TTC549 (cell line): ENCODE data around the gene SPINT3.
"Not testable (repeated sequence)": the region's sequence is repeated elsewhere in the genome, so short reads cannot be mapped to it uniquely, and the experiment has no call there.

ENCODE experiments used
- FAIRE-seq: peaks from 2 replicates; lab custom pipeline; 2012; peaks lifted over from hg19 to GRCh38; lab: Jason Lieb, UNC

Gene SPINT3

GRCh38 chr20:45502561-45502960 lies 12.9 kb downstream of the SPINT3 start:
- FAIRE-seq = no peak

GRCh38 chr20:45501600-45501999 lies 13.8 kb downstream of the SPINT3 start:
- FAIRE-seq = no peak

GRCh38 chr20:45500022-45500421 lies 15.4 kb downstream of the SPINT3 start:
- FAIRE-seq = no peak

- FAIRE-seq = no peak
Observed at GRCh38 chr20:45497971-45498494, 17.4 kb downstream of the SPINT3 start.

- no peak for FAIRE-seq
Observed at GRCh38 chr20:45496166-45496565, 19.3 kb downstream of the SPINT3 start.

- no peak for FAIRE-seq
Observed at GRCh38 chr20:45495501-45495941, 19.9 kb downstream of the SPINT3 start.

- no peak for FAIRE-seq
Observed at GRCh38 chr20:45489083-45489531, 26.3 kb downstream of the SPINT3 start.

- FAIRE-seq = no peak
Observed at GRCh38 chr20:45487231-45487635, 28.2 kb downstream of the SPINT3 start.

- no peak for FAIRE-seq
Observed at GRCh38 chr20:45485388-45485787, 30.0 kb downstream of the SPINT3 start.

- no peak for FAIRE-seq
Observed at GRCh38 chr20:45484676-45485075, 30.7 kb downstream of the SPINT3 start.

GRCh38 chr20:45479822-45480221 lies 35.6 kb downstream of the SPINT3 start:
- FAIRE-seq = no peak

- not testable (repeated sequence) for FAIRE-seq
Observed at GRCh38 chr20:45477530-45478148, 37.8 kb downstream of the SPINT3 start.

GRCh38 chr20:45472286-45472685 lies 43.1 kb downstream of the SPINT3 start:
- not testable (repeated sequence) for FAIRE-seq

- FAIRE-seq = no peak
Observed at GRCh38 chr20:45470937-45471336, 44.5 kb downstream of the SPINT3 start.

- no peak for FAIRE-seq
Observed at GRCh38 chr20:45470262-45470931, 45.0 kb downstream of the SPINT3 start.

GRCh38 chr20:45469336-45470261 lies 45.8 kb downstream of the SPINT3 start, which contains the start of gene WFDC2:
Gene WFDC2 (plus strand): TSS chr20:45469753. CDS start chr20:45469782, 29 bp downstream.
- FAIRE-seq = no peak

- FAIRE-seq = no peak
Observed at GRCh38 chr20:45467861-45468260, 47.6 kb downstream of the SPINT3 start.

GRCh38 chr20:45467172-45467571 lies 48.2 kb downstream of the SPINT3 start:
- no peak for FAIRE-seq

- FAIRE-seq = no peak
Observed at GRCh38 chr20:45465491-45466266, 49.7 kb downstream of the SPINT3 start.

- FAIRE-seq = no peak
Observed at GRCh38 chr20:45463709-45464108, 51.7 kb downstream of the SPINT3 start.

- no peak for FAIRE-seq
Observed at GRCh38 chr20:45462711-45463509, 52.5 kb downstream of the SPINT3 start.
